GM20000 (cell line): Measurements from ENCODE around the gene STX12.
"Not testable (repeated sequence)": the region's sequence is repeated elsewhere in the genome, so short reads cannot be mapped to it uniquely, and the experiment has no call there.

Experiments used
- DNase-seq: peaks from one replicate; pipeline ENCODE4 v3.0.0; 2012; ENCODE audit warnings: low spot score
- TF ChIP-seq, protein P1 (sequence below): IDR thresholded peaks from 2 replicates; pipeline ENCODE4 v1.5.1; 2012; ENCODE audit warnings: mild to moderate bottlenecking, control low read depth; ENCODE audit errors: extremely low read depth, missing control alignments

The STX12 gene

DNA sequence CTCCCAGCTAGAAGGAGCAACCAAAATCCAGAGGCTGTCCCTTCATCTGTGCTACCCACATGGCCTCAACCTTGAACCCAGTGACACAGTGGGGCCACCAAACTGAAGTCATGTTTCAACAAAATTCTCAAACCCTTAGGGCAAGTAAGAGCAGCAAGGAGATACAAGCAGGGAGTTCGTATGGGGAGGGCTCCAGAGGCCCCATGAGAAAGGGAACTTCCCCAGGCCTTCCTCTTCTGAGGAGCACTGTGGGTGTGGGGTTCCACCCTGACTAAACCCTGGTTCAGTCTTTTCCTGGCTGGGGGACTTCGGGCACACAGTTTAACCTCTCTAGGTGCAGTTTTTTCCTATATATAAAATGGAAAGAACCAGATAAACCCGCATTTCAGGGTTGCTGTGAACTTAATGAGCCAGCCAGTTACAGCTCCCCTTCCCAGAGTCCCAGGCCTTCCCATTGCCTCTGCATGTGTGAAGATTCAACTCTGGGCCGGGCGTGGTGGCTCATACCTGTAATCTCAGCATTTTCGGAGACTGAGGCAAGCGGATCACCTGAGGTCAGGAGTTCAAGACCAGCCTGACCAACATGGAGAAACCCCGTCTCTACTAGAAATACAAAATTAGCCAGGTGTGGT, 91.4 kb downstream of the STX12 start:
- TF ChIP-seq, protein P1, sequence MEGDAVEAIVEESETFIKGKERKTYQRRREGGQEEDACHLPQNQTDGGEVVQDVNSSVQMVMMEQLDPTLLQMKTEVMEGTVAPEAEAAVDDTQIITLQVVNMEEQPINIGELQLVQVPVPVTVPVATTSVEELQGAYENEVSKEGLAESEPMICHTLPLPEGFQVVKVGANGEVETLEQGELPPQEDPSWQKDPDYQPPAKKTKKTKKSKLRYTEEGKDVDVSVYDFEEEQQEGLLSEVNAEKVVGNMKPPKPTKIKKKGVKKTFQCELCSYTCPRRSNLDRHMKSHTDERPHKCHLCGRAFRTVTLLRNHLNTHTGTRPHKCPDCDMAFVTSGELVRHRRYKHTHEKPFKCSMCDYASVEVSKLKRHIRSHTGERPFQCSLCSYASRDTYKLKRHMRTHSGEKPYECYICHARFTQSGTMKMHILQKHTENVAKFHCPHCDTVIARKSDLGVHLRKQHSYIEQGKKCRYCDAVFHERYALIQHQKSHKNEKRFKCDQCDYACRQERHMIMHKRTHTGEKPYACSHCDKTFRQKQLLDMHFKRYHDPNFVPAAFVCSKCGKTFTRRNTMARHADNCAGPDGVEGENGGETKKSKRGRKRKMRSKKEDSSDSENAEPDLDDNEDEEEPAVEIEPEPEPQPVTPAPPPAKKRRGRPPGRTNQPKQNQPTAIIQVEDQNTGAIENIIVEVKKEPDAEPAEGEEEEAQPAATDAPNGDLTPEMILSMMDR = no peak
- DNase-seq = peak; percentile 68

DNA sequence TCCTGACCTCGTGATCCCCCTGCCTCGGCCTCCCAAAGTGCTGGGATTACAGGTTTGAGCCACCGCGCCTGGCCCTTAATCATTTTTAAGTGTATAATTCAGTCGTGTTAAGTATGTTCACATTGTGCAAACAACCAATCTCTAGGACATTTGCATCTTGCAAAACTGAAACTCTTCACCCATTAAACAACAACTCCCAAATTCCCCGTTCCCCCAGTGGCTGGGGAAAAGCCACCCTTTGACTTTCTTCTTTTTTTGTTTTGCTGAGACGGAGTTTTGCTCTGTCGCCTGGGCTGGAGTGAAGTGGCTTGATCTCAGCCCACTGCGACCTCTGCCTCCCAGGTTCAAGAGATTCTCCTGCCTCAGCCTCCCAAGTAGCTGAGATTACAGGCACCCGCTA, 92.8 kb downstream of the STX12 start:
- no peak for DNase-seq
- TF ChIP-seq, protein P1 = no peak

DNA sequence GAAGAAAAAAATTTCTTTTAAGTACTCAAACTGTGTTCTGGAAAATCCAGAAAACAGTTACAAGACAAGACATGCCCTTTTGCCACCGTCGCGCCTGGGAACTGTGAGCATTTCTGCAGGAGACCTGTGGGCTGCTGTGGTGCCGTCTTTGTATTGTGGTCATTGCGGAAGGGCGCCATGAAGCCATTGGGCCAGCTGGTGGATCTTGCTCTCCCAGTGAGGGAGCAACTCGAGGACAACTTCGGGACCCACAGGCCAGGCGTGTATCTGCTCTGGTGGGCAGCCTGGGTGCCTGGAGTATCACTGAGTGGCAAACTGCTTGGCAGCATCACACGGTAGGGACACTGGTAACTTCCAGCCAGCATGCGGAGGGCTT, 95.5 kb downstream of the STX12 start:
- DNase-seq = no peak
- TF ChIP-seq, protein P1 = no peak

DNA sequence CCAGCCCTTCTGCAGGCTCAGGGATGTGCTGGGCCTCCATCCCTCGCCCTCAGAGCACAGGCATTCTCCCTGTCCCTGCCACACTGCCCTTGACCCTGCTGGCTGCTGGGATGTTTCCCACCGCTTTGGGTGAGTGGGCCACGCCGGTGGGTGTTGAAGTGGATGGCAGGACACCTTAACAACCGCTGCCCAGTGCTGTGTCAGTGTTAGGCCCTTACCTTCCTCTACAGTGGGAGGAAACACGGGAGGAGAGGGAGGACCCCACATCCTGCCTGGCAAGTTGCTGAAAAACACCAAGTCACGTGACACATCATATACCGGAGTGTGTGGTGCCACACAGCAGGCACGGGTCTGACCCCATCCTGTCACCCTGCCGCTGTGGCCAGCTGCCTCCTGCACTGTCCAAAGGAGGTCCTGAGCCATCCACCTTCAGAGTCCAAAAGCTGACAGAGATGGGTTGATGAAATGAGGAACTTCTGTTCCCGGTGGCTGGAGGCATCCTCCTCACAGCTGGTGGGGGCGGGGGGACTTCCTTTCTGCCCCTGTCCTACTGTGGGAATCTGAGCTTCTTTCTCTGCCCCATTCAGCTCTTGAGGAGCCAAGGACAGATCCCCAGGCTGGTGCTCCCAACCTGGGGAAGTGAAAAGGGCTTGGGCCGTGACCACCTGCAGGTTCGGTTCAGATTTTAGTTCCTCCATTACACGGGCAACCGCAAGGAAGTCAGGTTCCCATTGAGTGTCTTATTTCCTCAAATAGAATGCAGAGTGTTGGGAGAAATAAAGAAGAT, 96.1 kb downstream of the STX12 start:
- peak; percentile 53 for DNase-seq
- TF ChIP-seq, protein P1 = no peak

DNA sequence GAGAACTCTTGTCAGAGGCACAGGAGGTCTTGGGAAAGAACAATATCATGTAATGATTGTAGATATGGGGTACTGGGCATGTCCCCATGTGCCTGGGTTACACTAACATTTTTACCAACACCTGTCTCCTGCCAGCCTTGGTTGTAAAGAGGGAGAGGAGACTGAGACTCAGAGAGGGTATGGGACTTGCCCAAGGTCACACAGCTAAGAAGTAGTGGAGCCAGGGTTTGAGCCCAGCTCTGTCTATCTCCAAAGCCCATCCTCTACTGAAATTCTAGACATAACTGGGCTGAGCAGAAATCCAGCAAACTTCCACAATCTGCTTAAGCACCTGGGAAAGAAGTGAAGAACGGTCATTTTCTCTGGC, 96.7 kb downstream of the STX12 start:
- TF ChIP-seq, protein P1 = no peak

DNA sequence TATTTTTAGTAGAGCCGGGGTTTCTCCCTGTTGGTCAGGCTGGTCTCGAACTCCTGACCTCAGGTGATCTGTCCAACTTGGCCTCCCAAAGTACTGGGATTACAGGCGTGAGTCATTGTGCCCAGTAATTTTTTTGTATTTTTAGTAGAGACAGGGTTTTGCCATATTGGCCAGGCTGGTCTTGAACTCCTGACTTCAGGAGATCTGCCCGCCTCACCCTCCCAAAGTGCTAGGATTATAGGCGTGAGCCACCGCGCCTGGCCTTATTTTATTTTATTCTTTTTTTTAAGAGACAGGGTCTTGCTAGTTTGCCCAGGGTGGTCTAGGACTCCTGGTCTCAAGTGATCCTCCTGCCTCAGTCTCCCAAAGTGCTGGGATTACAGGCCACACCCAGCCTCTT, 98.1 kb downstream of the STX12 start:
- DNase-seq = not testable (repeated sequence)

More for the DNA sequence above, 96.7 kb downstream of the STX12 start:
- DNase-seq = no peak

DNA sequence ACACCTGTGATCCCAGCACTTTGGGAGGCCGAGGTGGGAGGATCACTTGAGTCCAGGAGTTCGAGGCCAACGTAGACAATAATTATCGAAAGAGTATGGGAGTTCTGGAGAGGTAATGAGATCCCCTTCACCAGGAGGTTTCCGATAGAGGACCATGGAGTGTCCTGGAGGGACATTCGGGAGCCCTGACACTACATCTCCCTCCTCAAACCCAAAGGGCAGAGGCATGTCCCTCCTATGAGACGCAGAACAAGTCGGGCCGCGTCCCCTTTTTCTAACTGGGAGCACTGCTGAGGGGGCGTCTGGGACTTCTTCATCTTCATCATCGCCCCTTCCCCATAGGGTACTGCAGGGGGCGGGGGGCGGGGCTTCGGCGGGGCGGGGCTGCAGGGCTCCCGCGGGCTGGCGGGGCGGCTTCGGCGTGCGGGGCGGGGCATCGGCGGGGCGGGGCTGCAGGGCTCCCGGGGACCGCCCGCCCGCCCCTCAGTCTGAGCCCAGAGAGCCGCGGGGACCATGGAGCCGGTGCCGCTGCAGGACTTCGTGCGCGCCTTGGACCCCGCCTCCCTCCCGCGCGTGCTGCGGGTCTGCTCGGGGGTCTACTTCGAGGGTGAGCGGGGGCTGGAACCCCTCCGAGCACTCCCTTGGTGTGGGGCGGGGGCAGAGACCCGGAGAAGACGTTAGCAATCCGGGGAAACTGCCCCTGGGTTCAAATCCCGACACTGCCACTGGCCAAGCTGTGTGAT, 99.2 kb downstream of the STX12 start, which contains the start of gene THEMIS2:
Gene THEMIS2 (plus strand): TSS at position 486 of the 743 bp plus-strand sequence. CDS start 28 bp downstream, at position 514.
- DNase-seq = peak; percentile 93
- TF ChIP-seq, protein P1 = no peak
